Measurements from ENCODE around the gene OR5AN1. TPM values are rescaled to one million over a fixed set of nuclear protein-coding genes. Genes with fewer than 3 reads are reported as not detected.

The OR5AN1 gene
- total RNA-seq, 4 donors from 2014 or later: not detected

GRCh38 chr11:59394186-59394585 is 35.5 kb downstream of the OR5AN1 start:
- TF ChIP-seq CTCF (IDR thresholded peaks at IDR 0.05): no peak
- no peak for TF ChIP-seq POLR2A (IDR thresholded peaks at IDR 0.05)
- H3K4me3 ChIP-seq (ENCODE audit: low read depth, poor library complexity, severe bottlenecking): no peak overlapping the region
- intact Hi-C loops (cut with DNase I; ENCODE audit: low total_unique reads): no loop called here
- no peak for DNase-seq (ENCODE audit: low spot score in 2 of 2)

GRCh38 chr11:59400461-59401261 is 42.0 kb downstream of the OR5AN1 start:
- 70% methylated on average over 3 of the region's 3 CpGs for WGBS, 2 donors
- TF ChIP-seq POLR2A (IDR thresholded peaks at IDR 0.05) (no peak), CTCF (IDR thresholded peaks at IDR 0.05) (no peak)
- intact Hi-C loops (cut with DNase I; ENCODE audit: low total_unique reads): no loop called here
- no peak overlapping the region for H3K4me3 ChIP-seq (ENCODE audit: low read depth, poor library complexity, severe bottlenecking)
- no peak for DNase-seq (ENCODE audit: low spot score in 2 of 2)

- H3K4me3 ChIP-seq (ENCODE audit: low read depth, poor library complexity, severe bottlenecking): no peak overlapping the region
- TF ChIP-seq POLR2A (IDR thresholded peaks at IDR 0.05): no peak
- TF ChIP-seq CTCF (IDR thresholded peaks at IDR 0.05): no peak
- WGBS, 2 donors: 59 to 67% methylated on average over 2 of the region's 2 CpGs
- intact Hi-C loops (cut with DNase I; ENCODE audit: low total_unique reads): no loop called here
- DNase-seq (ENCODE audit: low spot score in 2 of 2): no peak
Measured at GRCh38 chr11:59401262-59401552, 42.5 kb downstream of the OR5AN1 start.

GRCh38 chr11:59403546-59403945 is 44.9 kb downstream of the OR5AN1 start:
- intact Hi-C loops (cut with DNase I; ENCODE audit: low total_unique reads): no loop called here
- no peak overlapping the region for H3K4me3 ChIP-seq (ENCODE audit: low read depth, poor library complexity, severe bottlenecking)
- DNase-seq (ENCODE audit: low spot score in 2 of 2): no peak
- TF ChIP-seq CTCF (IDR thresholded peaks at IDR 0.05): no peak
- no peak for TF ChIP-seq POLR2A (IDR thresholded peaks at IDR 0.05)

- intact Hi-C loops (cut with DNase I; ENCODE audit: low total_unique reads): no loop called here
- H3K4me3 ChIP-seq (ENCODE audit: low read depth, poor library complexity, severe bottlenecking): no peak overlapping the region
- TF ChIP-seq CTCF (IDR thresholded peaks at IDR 0.05): no peak
- TF ChIP-seq POLR2A (IDR thresholded peaks at IDR 0.05): no peak
- WGBS, 2 donors: 72 to 81% methylated on average over 2 of the region's 2 CpGs
- DNase-seq (ENCODE audit: low spot score in 2 of 2): no peak
Measured at GRCh38 chr11:59413646-59414045, 55.0 kb downstream of the OR5AN1 start.

GRCh38 chr11:59415111-59415510 is 56.4 kb downstream of the OR5AN1 start:
- H3K4me3 ChIP-seq (ENCODE audit: low read depth, poor library complexity, severe bottlenecking): no peak overlapping the region
- 88 to 94% methylated on average over 1 of the region's 1 CpG for WGBS, 2 donors
- DNase-seq (ENCODE audit: low spot score in 2 of 2): no peak
- intact Hi-C loops (cut with DNase I; ENCODE audit: low total_unique reads): no loop called here
- TF ChIP-seq CTCF (IDR thresholded peaks at IDR 0.05) (no peak), POLR2A (IDR thresholded peaks at IDR 0.05) (no peak)
